Ovary (tissue), 3 donors: Measurements from ENCODE around the gene KRT2.

Source experiments
- EP300 ChIP-seq: sonication (generic); formaldehyde crosslinking; IDR thresholded peaks from one replicate; pipeline ENCODE4 v1.6.1; 2017; ENCODE audit warnings: antibody characterized with exemption
- POLR2A ChIP-seq: fragments of 450-650 bp; IDR thresholded peaks from one replicate; pipeline ENCODE4 v1.6.1; 2017; ENCODE audit warnings: antibody characterized with exemption, mild to moderate bottlenecking, moderate library complexity
- TF ChIP-seq, protein P1 (sequence below), 3 donors: fragments of 450-650 bp in 2 of 3; fragments of 200-600 bp in 1 of 3; IDR thresholded peaks; one replicate each; pipeline versions ENCODE4 v1.5.1 to v1.8.0; 2016 to 2022; ENCODE audit warnings: antibody characterized with exemption in 3 of 3, mild to moderate bottlenecking in 1 of 3
- donor health status: DM: no; HTN: no; CAD: no.

DNA sequence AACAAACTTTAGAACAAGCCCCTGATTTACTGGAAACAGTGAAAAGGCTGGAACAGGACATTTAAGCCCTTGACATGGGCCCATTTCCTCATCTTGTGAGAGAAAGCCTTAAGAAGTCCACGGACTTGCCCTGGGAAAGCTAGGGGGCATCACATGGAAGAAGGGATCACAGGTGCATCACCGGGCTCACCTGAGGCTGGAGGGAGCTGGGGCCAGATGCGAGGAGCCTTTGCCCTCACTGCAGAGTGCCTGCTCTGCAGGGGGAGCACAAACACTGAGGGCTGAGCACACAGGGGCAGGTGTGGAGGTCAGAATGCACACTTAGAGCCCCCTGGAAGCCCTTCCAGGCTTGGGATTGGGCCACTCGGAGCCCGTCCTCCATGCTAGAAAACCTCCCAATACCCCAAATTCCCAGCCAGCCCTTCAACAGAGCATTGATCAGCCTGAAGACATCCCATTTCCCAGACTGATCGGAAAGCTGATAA, 33.4 kb upstream of the KRT2 start:
- TF ChIP-seq, protein P1, sequence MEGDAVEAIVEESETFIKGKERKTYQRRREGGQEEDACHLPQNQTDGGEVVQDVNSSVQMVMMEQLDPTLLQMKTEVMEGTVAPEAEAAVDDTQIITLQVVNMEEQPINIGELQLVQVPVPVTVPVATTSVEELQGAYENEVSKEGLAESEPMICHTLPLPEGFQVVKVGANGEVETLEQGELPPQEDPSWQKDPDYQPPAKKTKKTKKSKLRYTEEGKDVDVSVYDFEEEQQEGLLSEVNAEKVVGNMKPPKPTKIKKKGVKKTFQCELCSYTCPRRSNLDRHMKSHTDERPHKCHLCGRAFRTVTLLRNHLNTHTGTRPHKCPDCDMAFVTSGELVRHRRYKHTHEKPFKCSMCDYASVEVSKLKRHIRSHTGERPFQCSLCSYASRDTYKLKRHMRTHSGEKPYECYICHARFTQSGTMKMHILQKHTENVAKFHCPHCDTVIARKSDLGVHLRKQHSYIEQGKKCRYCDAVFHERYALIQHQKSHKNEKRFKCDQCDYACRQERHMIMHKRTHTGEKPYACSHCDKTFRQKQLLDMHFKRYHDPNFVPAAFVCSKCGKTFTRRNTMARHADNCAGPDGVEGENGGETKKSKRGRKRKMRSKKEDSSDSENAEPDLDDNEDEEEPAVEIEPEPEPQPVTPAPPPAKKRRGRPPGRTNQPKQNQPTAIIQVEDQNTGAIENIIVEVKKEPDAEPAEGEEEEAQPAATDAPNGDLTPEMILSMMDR (IDR thresholded peaks at IDR 0.05), result no peak
- TF ChIP-seq EP300 (no peak), POLR2A (no peak)
